Skeletal muscle cell (primary cell): ENCODE results near the gene ATXN10.

ENCODE experiments used
- DNase-seq: peaks from one replicate; pipeline ENCODE4 v3.0.0-alpha.2; 2010; ENCODE audit warnings: low read depth
- H3K4me3 ChIP-seq: 2 replicates; pipeline ENCODE4 v1.5.1; 2011; ENCODE audit warnings: low read depth, mild to moderate bottlenecking, control low read depth, low read length, moderate library complexity

ATXN10 gene

GRCh38 chr22:45880716-45881523 is 209.3 kb downstream of the ATXN10 start:
- H3K4me3 ChIP-seq = no peak overlapping the region
- DNase-seq = no peak

GRCh38 chr22:45881524-45881875 is 209.9 kb downstream of the ATXN10 start:
- no peak for DNase-seq
- H3K4me3 ChIP-seq = no peak overlapping the region

GRCh38 chr22:45882881-45883810 is 211.5 kb downstream of the ATXN10 start:
- H3K4me3 ChIP-seq = no peak overlapping the region
- no peak for DNase-seq

- no peak overlapping the region for H3K4me3 ChIP-seq
- no peak for DNase-seq
These were observed 212.2 kb downstream of the ATXN10 start for GRCh38 chr22:45883811-45884170.

GRCh38 chr22:45884201-45885062 is 212.8 kb downstream of the ATXN10 start:
- no peak for DNase-seq
- H3K4me3 ChIP-seq = no peak overlapping the region

GRCh38 chr22:45885171-45885840 is 213.7 kb downstream of the ATXN10 start:
- no peak for DNase-seq
- H3K4me3 ChIP-seq = no peak overlapping the region

GRCh38 chr22:45885941-45886395 is 214.3 kb downstream of the ATXN10 start:
- no peak for DNase-seq
- H3K4me3 ChIP-seq = no peak overlapping the region

- H3K4me3 ChIP-seq = no peak overlapping the region
- DNase-seq = no peak
These were observed 214.9 kb downstream of the ATXN10 start for GRCh38 chr22:45886540-45886939.

GRCh38 chr22:45887202-45888131 is 215.8 kb downstream of the ATXN10 start:
- no peak overlapping the region for H3K4me3 ChIP-seq

GRCh38 chr22:45888221-45889092 is 216.8 kb downstream of the ATXN10 start:
- H3K4me3 ChIP-seq = no peak overlapping the region
- no peak for DNase-seq

More at GRCh38 chr22:45887202-45888131, 215.8 kb downstream of the ATXN10 start:
- no peak for DNase-seq

GRCh38 chr22:45889093-45889538 is 217.5 kb downstream of the ATXN10 start:
- no peak for DNase-seq
- H3K4me3 ChIP-seq = no peak overlapping the region

GRCh38 chr22:45889539-45890350 is 218.1 kb downstream of the ATXN10 start:
- no peak for DNase-seq
- no peak overlapping the region for H3K4me3 ChIP-seq

- DNase-seq = no peak
- no peak overlapping the region for H3K4me3 ChIP-seq
These were observed 218.7 kb downstream of the ATXN10 start for GRCh38 chr22:45890351-45890635.

GRCh38 chr22:45891021-45891421 is 219.4 kb downstream of the ATXN10 start:
- no peak for DNase-seq
- no peak overlapping the region for H3K4me3 ChIP-seq

- DNase-seq = no peak
- H3K4me3 ChIP-seq = no peak overlapping the region
These were observed 219.9 kb downstream of the ATXN10 start for GRCh38 chr22:45891471-45891995.

GRCh38 chr22:45891996-45892621 is 220.5 kb downstream of the ATXN10 start:
- DNase-seq = no peak
- no peak overlapping the region for H3K4me3 ChIP-seq
